Colonic mucosa (tissue), 4 donors: Measurements from ENCODE around the gene BLVRB. TPM values are rescaled to one million over a fixed set of nuclear protein-coding genes. Genes with fewer than 3 reads are reported as not detected.
"Not testable (repeated sequence)": the region's sequence is repeated elsewhere in the genome, so short reads cannot be mapped to it uniquely, and the experiment has no call there.

Source experiments
- DNase-seq: peaks from one replicate; pipeline ENCODE4 v3.0.0-alpha.2; 2020
- H3K27ac ChIP-seq: fragments of 200-600 bp; one replicate; pipeline ENCODE4 v1.8.0; 2021
- H3K27me3 ChIP-seq: fragments of 200-600 bp; one replicate; pipeline ENCODE4 v1.8.0; 2021
- H3K36me3 ChIP-seq: fragments of 200-600 bp; one replicate; pipeline ENCODE4 v1.8.0; 2021
- H3K4me1 ChIP-seq: fragments of 200-600 bp; one replicate; pipeline ENCODE4 v1.8.0; 2021; ENCODE audit warnings: mild to moderate bottlenecking
- H3K4me3 ChIP-seq: fragments of 200-600 bp; one replicate; pipeline ENCODE4 v1.8.0; 2021
- H3K9ac ChIP-seq, 2 donors: one replicate each; pipeline ENCODE4 v1.7.0; 2013; ENCODE audit warnings: control low read depth in 2 of 2, low read depth in 2 of 2, low read length in 2 of 2
- H3K9me3 ChIP-seq: fragments of 200-600 bp; one replicate; pipeline ENCODE4 v1.8.0; 2021
- intact Hi-C: fragments of 100-400 bp; cut with DNase I; formaldehyde crosslinking; loops from one replicate; pipeline ENCODE4 v1.14.1; 2022
- total RNA-seq, 2 donors: library from RNA; stranded (reverse); fragmentation: NEBNext Ultra II Directional in 1 of 2; extraction: Animal tissue kit (Norgen Biotek cat#: 25700) in 1 of 2; gene quantifications; one replicate each; pipeline ENCODE4 v1.2.1, GENCODE V29; 2021
- TF ChIP-seq, protein P1 (sequence below): fragments of 200-600 bp; IDR thresholded peaks from one replicate; pipeline ENCODE4 v1.8.0; 2022; ENCODE audit warnings: antibody characterized with exemption, mild to moderate bottlenecking
- donor health status: healthy.
- donor health status: DM: no; HTN: no; CAD: no.
- donor health status: DM: no; HTN: no; CAD: no.

BLVRB gene
- total RNA-seq, 2 donors from 2014 or later = 76.5 to 94.9 TPM

DNA sequence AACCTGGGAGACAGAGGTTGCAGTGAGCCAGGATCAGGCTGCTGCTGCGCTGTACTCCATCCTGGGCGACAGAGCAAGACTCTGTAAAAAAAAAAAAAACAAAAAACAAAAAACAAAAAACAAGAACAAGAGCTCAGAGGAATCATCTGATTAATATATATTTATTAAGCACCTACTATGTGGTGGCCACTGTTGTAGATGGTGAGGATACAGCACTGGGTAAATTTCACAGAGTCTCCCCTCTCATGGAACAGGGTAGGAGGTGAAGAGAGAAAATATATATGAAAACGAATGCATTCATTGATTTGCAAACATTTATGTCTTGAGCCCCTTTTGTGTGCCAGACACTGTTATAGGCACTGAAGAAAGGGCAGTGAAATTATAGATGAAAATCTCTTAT lies 33.8 kb downstream of the BLVRB start:
- Histone ChIP-seq H3K9ac (no peak overlapping the region), H3K27ac (no peak overlapping the region), H3K27me3 (no peaks in the 10 kb centered on the region), H3K4me3 (no peak overlapping the region), H3K4me1 (peaks cover 3% of the 10 kb centered on the region), H3K9me3 (no peaks in the 10 kb centered on the region), H3K36me3 (no peaks in the 10 kb centered on the region)
- intact Hi-C loops = no loop called here
- no peak for DNase-seq
- TF ChIP-seq, protein P1, sequence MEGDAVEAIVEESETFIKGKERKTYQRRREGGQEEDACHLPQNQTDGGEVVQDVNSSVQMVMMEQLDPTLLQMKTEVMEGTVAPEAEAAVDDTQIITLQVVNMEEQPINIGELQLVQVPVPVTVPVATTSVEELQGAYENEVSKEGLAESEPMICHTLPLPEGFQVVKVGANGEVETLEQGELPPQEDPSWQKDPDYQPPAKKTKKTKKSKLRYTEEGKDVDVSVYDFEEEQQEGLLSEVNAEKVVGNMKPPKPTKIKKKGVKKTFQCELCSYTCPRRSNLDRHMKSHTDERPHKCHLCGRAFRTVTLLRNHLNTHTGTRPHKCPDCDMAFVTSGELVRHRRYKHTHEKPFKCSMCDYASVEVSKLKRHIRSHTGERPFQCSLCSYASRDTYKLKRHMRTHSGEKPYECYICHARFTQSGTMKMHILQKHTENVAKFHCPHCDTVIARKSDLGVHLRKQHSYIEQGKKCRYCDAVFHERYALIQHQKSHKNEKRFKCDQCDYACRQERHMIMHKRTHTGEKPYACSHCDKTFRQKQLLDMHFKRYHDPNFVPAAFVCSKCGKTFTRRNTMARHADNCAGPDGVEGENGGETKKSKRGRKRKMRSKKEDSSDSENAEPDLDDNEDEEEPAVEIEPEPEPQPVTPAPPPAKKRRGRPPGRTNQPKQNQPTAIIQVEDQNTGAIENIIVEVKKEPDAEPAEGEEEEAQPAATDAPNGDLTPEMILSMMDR = no peak

- H3K9ac ChIP-seq, H3K9me3 ChIP-seq, H3K27me3 ChIP-seq, H3K4me1 ChIP-seq, intact Hi-C loops, DNase-seq, H3K36me3 ChIP-seq, H3K4me3 ChIP-seq, H3K27ac ChIP-seq: not testable (repeated sequence)
Observed at GRCh38 chr19:40430242-40430641, 35.3 kb downstream of the BLVRB start.

DNA sequence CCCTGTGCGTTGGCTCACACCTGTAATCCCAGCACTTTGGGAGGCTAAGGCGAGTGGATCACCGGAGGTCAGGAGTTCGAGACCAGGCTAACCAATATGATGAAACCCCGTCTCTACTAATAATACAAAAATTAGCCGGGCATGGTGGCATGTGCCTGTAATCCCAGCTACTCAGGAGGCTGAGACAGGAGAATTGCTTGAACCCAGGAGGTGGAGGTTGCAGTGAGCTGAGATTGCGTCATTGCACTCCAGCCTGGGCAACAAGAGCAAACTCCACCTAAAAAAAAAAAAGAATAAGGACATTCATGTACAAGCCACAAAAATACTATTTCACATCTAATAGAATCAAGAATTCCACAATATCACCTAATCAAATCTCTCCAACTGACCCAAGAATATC lies 37.3 kb downstream of the BLVRB start:
- H3K9ac ChIP-seq, DNase-seq, H3K36me3 ChIP-seq, H3K4me1 ChIP-seq, intact Hi-C loops, H3K9me3 ChIP-seq, H3K4me3 ChIP-seq, H3K27me3 ChIP-seq, H3K27ac ChIP-seq: not testable (repeated sequence)

GRCh38 chr19:40425450-40426287 lies 39.9 kb downstream of the BLVRB start, which contains the start of gene SERTAD1:
Gene SERTAD1 (minus strand): TSS chr19:40425992. CDS start chr19:40423546, 2,446 bp downstream.
- TF ChIP-seq, protein P1 = peak; percentile 74
- intact Hi-C loops = no loop called here
- Histone ChIP-seq H3K4me1 (peaks cover 4% of the 10 kb centered on the region), H3K27ac (peak within 1 kb of the TSS; percentile 97), H3K9ac (peak within 1 kb of the TSS; percentile 91 to 97), H3K36me3 (no peaks in the 10 kb centered on the region), H3K27me3 (no peaks in the 10 kb centered on the region), H3K9me3 (no peaks in the 10 kb centered on the region), H3K4me3 (peak within 1 kb of the TSS; percentile 86)
- peak; percentile 100 for DNase-seq

DNA sequence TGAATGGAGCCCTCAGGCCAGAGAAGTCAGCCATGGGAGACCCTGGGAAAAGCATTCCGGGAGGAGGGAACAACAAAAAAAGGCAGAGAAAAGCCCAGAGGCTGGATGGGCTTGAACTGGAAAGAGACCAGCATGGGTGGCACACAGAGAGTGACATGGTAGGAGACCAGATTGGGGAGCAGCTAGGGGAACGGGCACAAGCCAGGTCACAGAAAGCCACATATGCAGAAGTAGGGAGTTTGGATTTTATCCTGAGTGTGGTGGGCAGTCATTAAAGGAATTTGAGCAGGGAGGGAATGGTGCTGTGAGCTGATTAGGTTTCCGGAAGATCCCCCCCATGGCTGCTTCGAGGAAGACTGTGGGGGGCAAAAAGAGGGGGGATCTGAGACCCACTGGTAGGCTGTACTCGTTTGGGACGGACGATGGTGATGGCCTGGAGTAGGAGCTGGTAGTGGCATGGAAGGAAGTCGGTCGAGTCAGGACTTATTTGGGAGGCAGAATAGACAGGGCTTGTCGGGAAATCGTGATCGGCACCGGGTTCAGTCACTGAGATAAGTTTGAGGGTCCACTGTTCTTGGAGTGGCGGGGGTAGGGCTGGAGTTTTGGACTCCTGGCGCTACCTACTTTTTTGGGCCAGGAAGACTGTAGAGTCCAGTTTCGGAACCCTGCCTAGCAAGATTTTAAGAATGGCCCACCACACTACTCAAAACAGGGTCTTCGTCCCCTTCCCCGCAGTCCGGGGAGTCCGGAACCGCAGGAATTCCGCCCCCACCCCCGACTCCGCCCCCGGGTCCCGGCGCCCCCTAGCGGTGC lies 40.7 kb downstream of the BLVRB start:
- no peaks in the 10 kb centered on the region for H3K36me3 ChIP-seq
- H3K4me3 ChIP-seq = peak overlapping the region; percentile 86
- intact Hi-C loops = no loop called here
- TF ChIP-seq, protein P1 = no peak
- peak overlapping the region; percentile 97 for H3K27ac ChIP-seq
- peak; percentile 75 for DNase-seq
- no peaks in the 10 kb centered on the region for H3K9me3 ChIP-seq
- no peaks in the 10 kb centered on the region for H3K27me3 ChIP-seq
- peak overlapping the region; percentile 91 to 97 for H3K9ac ChIP-seq
- peaks cover 4% of the 10 kb centered on the region for H3K4me1 ChIP-seq

DNA sequence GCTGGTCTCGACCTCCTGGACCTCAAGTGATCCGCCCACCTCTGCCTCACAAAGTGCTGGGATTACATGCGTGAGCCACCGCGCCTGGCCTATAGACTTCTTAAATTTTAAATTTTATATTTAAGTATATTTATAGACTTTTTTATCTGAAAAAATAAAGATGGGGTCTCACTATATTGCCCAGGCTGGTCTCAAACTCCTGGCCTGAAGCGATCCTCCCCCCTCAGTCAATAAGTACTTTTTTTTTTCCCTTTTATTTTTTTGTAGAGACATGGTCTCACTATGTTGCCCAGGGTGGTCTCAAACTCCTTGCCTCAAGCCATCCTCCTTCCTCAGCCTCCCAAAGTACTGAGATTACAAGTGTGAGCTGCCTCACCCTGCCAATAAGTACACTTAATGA lies 41.6 kb downstream of the BLVRB start:
- Histone ChIP-seq H3K9ac (no peak overlapping the region), H3K36me3 (no peaks in the 10 kb centered on the region), H3K9me3 (no peaks in the 10 kb centered on the region), H3K4me3 (peak overlapping the region; percentile 86), H3K4me1 (peaks cover 4% of the 10 kb centered on the region), H3K27me3 (no peaks in the 10 kb centered on the region), H3K27ac (peak overlapping the region; percentile 97)
- TF ChIP-seq, protein P1 = no peak
- DNase-seq = no peak
- intact Hi-C loops = no loop called here
